Glomerular endothelial cell (primary cell): ENCODE data around the gene BAIAP3. TPM values are rescaled to one million over a fixed set of nuclear protein-coding genes. Genes with fewer than 3 reads are reported as not detected.
"Not testable (repeated sequence)": the region's sequence is repeated elsewhere in the genome, so short reads cannot be mapped to it uniquely, and the experiment has no call there.

Experiments
- DNase-seq: peaks from one replicate; pipeline ENCODE4 v3.0.0-alpha.2; 2011; ENCODE audit warnings: low read depth, low spot score; ENCODE audit errors: extremely low read depth
- total RNA-seq: library from RNA; depleted of rRNA; stranded (reverse); fragments of >200 nt; gene quantifications from 2 replicates; pipeline ENCODE4 v1.2.3, GENCODE V29; 2015

Gene BAIAP3
- total RNA-seq, result 1.1 TPM in 2 replicates

- no peak for DNase-seq
These were observed at the start of gene BAIAP3 for GRCh38 chr16:1333149-1333812. Gene BAIAP3 (plus strand): TSS chr16:1333645. CDS start chr16:1338550, 4,905 bp downstream.

GRCh38 chr16:1283996-1284616 lies 49.3 kb upstream of the BAIAP3 start:
- no peak for DNase-seq

GRCh38 chr16:1285669-1286512 lies 47.6 kb upstream of the BAIAP3 start:
- no peak for DNase-seq

GRCh38 chr16:1286513-1287094 lies 46.8 kb upstream of the BAIAP3 start:
- no peak for DNase-seq

- DNase-seq, result no peak
These were observed 45.3 kb upstream of the BAIAP3 start for GRCh38 chr16:1287982-1288670.

- no peak for DNase-seq
These were observed 44.5 kb upstream of the BAIAP3 start for GRCh38 chr16:1288813-1289476.

- DNase-seq, result no peak
These were observed 44.0 kb upstream of the BAIAP3 start for GRCh38 chr16:1289477-1289866.

GRCh38 chr16:1290063-1290501 lies 43.4 kb upstream of the BAIAP3 start:
- DNase-seq, result no peak

GRCh38 chr16:1290860-1291575 lies 42.4 kb upstream of the BAIAP3 start:
- DNase-seq, result no peak

- no peak for DNase-seq
These were observed 41.9 kb upstream of the BAIAP3 start for GRCh38 chr16:1291576-1291974.

GRCh38 chr16:1292208-1292607 lies 41.2 kb upstream of the BAIAP3 start:
- DNase-seq, result not testable (repeated sequence)

GRCh38 chr16:1292808-1293207 lies 40.6 kb upstream of the BAIAP3 start:
- not testable (repeated sequence) for DNase-seq

GRCh38 chr16:1293921-1294656 lies 39.4 kb upstream of the BAIAP3 start:
- no peak for DNase-seq

- no peak for DNase-seq
These were observed 38.0 kb upstream of the BAIAP3 start for GRCh38 chr16:1295465-1295864.

- not testable (repeated sequence) for DNase-seq
These were observed 36.8 kb upstream of the BAIAP3 start for GRCh38 chr16:1296688-1297017.

GRCh38 chr16:1297018-1297696 lies 36.3 kb upstream of the BAIAP3 start:
- DNase-seq, result no peak

GRCh38 chr16:1298406-1298805 lies 35.0 kb upstream of the BAIAP3 start:
- no peak for DNase-seq
